Measurements from ENCODE around the gene DNM3.

DNM3 gene

GRCh38 chr1:172146141-172146850 is 305.0 kb downstream of the DNM3 start:
- DNase-seq: no peak

- no peak for DNase-seq
Observed at GRCh38 chr1:172147541-172147940, 306.2 kb downstream of the DNM3 start.

- DNase-seq: no peak
Observed at GRCh38 chr1:172148213-172148612, 306.9 kb downstream of the DNM3 start.

- DNase-seq: no peak
Observed at GRCh38 chr1:172148707-172149106, 307.4 kb downstream of the DNM3 start.

- DNase-seq: no peak
Observed at GRCh38 chr1:172149346-172149745, 308.0 kb downstream of the DNM3 start.

GRCh38 chr1:172154551-172154950 is 313.3 kb downstream of the DNM3 start:
- no peak for DNase-seq

GRCh38 chr1:172155766-172156165 is 314.5 kb downstream of the DNM3 start:
- DNase-seq: no peak

GRCh38 chr1:172162236-172162635 is 320.9 kb downstream of the DNM3 start:
- no peak for DNase-seq

GRCh38 chr1:172163498-172164215 is 322.4 kb downstream of the DNM3 start:
- DNase-seq: no peak

- DNase-seq: no peak
Observed at GRCh38 chr1:172165403-172165802, 324.1 kb downstream of the DNM3 start.

- no peak for DNase-seq
Observed at GRCh38 chr1:172167796-172168596, 326.7 kb downstream of the DNM3 start.

- no peak for DNase-seq
Observed at GRCh38 chr1:172168597-172168872, 327.2 kb downstream of the DNM3 start.

GRCh38 chr1:172169836-172170235 is 328.5 kb downstream of the DNM3 start:
- DNase-seq: no peak

- no peak for DNase-seq
Observed at GRCh38 chr1:172172352-172172831, 331.1 kb downstream of the DNM3 start.

GRCh38 chr1:172176206-172176605 is 334.9 kb downstream of the DNM3 start:
- no peak for DNase-seq

GRCh38 chr1:172177849-172178248 is 336.6 kb downstream of the DNM3 start:
- DNase-seq: no peak

GRCh38 chr1:172178886-172179285 is 337.6 kb downstream of the DNM3 start:
- DNase-seq: no peak

- DNase-seq: no peak
Observed at GRCh38 chr1:172179918-172180317, 338.6 kb downstream of the DNM3 start.

- peak; percentile 59 for DNase-seq
Observed at GRCh38 chr1:172180501-172181285, 339.4 kb downstream of the DNM3 start.

GRCh38 chr1:172184506-172185191 is 343.4 kb downstream of the DNM3 start:
- DNase-seq: no peak

GRCh38 chr1:172185211-172185610 is 343.9 kb downstream of the DNM3 start:
- no peak for DNase-seq

- no peak for DNase-seq
Observed at GRCh38 chr1:172185996-172186395, 344.7 kb downstream of the DNM3 start.

Measured in stimulated activated CD4-positive, alpha-beta T cell treated with anti-CD3 and anti-CD28 coated beads, Interleukin-15, amount 100 ng/mL, for 24 hours (primary cell).